Erythroblast (primary cell): Measurements from ENCODE around the gene MFGE8.

Experiments
- GATA1 ChIP-seq: IDR thresholded peaks from 2 replicates; pipeline ENCODE4 v1.6.1; 2011; ENCODE audit warnings: low read depth, mild to moderate bottlenecking, control low read depth, low read length, moderate library complexity
- POLR2A ChIP-seq: IDR thresholded peaks from 2 replicates; pipeline ENCODE4 v1.6.1; 2011; ENCODE audit warnings: mild to moderate bottlenecking, low read length

GRCh38 chr15:88873786-88874185, 39.4 kb downstream of the MFGE8 start:
- TF ChIP-seq POLR2A: no peak
- TF ChIP-seq GATA1: no peak
